ENCODE data around the gene IRF2BPL.

- TF ChIP-seq CTCF (IDR thresholded peaks at IDR 0.05; ENCODE audit: low read depth, low read length, missing input control) (no peak), REST (IDR thresholded peaks at IDR 0.05) (no peak), RAD21 (IDR thresholded peaks at IDR 0.05) (no peak), MAX (IDR thresholded peaks at IDR 0.05) (no peak)
These were observed 9.7 kb downstream of the IRF2BPL start for GRCh38 chr14:77018785-77019184.
